ENCODE data around the gene SHISA4.

SHISA4 gene

DNA sequence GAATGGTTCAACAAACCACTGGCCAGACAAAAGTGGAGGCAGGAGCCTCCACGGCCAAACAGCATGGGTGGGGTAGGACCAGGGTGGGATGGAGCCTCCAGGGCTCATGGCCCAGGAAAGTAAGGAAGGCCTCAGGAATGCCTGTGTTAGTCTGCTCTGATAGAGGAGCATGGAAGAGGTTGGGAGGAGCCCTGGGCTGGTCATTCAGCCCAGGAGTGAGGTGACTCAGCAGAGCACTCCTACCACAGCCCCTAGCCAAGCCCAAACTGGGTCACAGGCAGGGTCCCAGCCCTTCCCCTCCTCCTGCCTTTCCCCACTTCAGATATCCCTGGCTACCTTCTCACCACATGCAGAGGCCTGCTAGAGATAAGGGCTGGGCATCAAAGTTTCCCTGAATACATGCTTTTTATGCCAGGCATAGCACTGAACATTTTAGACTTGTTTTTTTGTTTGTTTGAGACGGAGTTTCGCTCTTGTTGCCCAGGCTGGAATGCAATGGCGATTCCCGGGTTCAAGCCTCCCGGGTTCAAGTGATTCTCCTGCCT is 3.1 kb upstream of the SHISA4 start:
- DNase-seq, result no peak
- Histone ChIP-seq H3K36me3 (no peaks in the 10 kb centered on the region), H3K27me3 (no peaks in the 10 kb centered on the region), H3K4me3 (ENCODE audit: low read depth, low read length) (no peak overlapping the region), H3K9me3 (no peaks in the 10 kb centered on the region), H3K4me1 (0 out of 2 replicates have a peak, but pooled peaks cover 3% of the 10 kb centered on the region)
- TF ChIP-seq, protein P1, sequence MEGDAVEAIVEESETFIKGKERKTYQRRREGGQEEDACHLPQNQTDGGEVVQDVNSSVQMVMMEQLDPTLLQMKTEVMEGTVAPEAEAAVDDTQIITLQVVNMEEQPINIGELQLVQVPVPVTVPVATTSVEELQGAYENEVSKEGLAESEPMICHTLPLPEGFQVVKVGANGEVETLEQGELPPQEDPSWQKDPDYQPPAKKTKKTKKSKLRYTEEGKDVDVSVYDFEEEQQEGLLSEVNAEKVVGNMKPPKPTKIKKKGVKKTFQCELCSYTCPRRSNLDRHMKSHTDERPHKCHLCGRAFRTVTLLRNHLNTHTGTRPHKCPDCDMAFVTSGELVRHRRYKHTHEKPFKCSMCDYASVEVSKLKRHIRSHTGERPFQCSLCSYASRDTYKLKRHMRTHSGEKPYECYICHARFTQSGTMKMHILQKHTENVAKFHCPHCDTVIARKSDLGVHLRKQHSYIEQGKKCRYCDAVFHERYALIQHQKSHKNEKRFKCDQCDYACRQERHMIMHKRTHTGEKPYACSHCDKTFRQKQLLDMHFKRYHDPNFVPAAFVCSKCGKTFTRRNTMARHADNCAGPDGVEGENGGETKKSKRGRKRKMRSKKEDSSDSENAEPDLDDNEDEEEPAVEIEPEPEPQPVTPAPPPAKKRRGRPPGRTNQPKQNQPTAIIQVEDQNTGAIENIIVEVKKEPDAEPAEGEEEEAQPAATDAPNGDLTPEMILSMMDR (IDR thresholded peaks at IDR 0.05; ENCODE audit: low read depth, low read length), result no peak

DNA sequence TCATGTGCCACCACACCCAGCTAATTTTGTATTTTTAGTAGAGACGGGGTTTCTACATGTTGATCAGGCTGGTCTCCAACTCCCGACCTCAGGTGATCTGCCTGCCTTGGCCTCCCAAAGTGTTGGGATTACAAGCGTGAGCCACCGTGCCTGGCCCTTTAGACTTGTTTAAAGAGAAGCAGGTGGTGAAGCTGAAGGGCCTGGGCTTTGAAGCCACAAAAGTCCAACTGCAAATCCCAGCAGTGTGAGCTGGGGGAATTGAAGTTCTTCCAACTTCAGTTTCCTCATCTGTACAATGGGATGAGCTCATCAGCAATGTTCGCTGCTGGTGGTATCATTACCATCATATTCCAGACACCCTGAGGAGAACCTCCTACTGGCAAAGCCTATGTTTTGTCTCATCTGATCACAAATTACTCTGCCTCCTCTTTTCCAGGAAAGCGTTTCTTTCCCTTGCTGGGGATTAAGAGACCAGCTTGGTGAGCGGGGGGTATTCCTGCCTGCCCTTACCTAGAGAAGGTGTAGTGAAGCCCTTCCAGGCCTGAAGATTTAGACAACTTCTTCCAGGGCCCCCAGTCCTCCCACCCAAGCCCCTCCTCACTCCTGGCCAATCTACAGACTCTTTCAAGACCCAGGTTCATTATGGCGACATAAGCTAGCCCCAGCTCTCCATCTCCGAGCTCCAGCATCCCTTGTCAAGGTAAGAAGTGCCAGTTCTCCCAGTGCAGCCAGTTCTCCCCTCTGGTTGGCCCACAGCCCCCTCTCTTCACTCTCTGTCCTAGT is 2.4 kb upstream of the SHISA4 start:
- 0 out of 2 replicates have a peak, but pooled peaks cover 3% of the 10 kb centered on the region for H3K4me1 ChIP-seq
- TF ChIP-seq, protein P1 (IDR thresholded peaks at IDR 0.05; ENCODE audit: low read depth, low read length), result no peak
- no peak for DNase-seq
- H3K4me3 ChIP-seq (ENCODE audit: low read depth, low read length), result no peak overlapping the region
- H3K27me3 ChIP-seq, result no peaks in the 10 kb centered on the region
- H3K36me3 ChIP-seq, result no peaks in the 10 kb centered on the region
- H3K9me3 ChIP-seq, result no peaks in the 10 kb centered on the region

DNA sequence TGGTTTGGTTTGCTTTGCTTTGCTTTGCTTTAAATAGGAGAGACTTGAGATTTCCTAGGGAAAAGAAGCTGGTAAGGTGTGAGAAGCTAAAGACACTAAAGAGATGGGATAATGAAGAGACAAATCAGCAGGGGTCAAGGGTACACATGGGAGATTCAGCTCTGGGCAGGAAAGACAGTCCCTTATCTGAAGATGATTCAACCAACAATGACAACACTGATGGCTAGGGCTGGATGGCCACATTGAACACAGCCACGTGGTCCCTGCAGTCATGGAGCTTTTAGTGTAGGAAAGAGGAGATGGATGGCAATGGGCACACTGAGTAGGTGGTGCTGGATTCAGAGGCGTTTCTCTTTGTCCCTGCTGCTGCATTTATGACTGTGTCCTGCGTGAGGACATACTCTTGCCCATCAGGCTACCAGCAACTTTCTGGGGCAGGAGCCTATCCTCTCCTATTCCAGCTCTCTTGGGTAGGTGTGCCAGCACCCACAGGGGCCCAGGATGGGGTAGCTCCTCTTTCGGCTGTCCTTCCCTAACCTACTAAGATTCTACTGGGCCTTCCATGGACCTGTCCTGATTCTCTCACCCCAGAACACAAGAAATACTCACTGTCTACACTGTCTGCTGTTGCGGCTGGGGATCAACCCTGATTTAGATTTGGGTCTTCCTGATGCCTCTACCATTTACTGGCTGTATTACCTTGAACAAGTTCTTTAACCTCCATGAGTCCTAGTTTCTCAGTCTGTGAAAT is 1.4 kb upstream of the SHISA4 start:
- Histone ChIP-seq H3K27me3 (no peaks in the 10 kb centered on the region), H3K4me1 (0 out of 2 replicates have a peak, but pooled peaks cover 3% of the 10 kb centered on the region), H3K36me3 (no peaks in the 10 kb centered on the region), H3K4me3 (ENCODE audit: low read depth, low read length) (no peak overlapping the region), H3K9me3 (no peaks in the 10 kb centered on the region)
- TF ChIP-seq, protein P1 (IDR thresholded peaks at IDR 0.05; ENCODE audit: low read depth, low read length), result no peak
- DNase-seq, result no peak

DNA sequence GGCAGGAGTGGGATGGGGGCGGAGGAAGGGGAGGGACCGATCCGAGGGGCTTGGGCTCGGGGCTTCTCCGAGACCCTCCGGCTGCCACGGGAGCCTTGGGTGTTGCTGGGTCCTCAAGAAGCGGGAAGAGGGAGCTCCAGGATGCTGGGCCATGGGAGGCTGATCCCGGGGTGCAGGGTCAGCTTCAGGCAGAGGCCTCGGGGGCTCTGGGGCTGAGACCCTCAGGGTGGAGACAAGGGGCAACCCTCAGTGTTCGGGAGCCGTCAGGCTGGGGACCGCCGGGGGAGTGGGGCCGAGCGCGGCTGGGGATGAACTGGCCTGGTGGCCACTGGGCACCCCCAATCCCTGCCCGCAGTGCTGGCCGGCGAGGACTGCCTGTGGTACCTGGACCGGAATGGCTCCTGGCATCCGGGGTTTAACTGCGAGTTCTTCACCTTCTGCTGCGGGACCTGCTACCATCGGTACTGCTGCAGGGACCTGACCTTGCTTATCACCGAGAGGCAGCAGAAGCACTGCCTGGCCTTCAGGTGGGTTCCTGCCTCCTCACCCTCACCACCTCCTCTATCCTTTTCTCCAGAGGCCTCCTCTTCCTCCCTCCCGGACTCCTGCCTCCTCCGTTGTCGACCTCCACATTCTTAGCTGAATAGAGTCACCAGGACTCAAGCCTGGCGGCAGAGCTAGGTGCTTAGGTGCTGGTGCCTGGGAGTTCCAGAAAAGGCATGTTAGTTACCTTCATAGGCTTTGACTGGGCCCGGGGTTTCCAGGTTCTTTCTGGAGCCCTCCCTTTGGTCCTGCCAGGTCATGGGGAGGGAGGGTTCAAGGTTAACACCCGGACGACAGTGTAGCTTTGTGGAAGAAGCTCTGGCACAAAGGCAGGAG is 631 bp downstream of the SHISA4 start:
- H3K36me3 ChIP-seq, result no peaks in the 10 kb centered on the region
- DNase-seq, result no peak
- H3K4me3 ChIP-seq (ENCODE audit: low read depth, low read length), result peak overlapping the region; percentile 54
- no peaks in the 10 kb centered on the region for H3K9me3 ChIP-seq
- no peaks in the 10 kb centered on the region for H3K27me3 ChIP-seq
- TF ChIP-seq, protein P1 (IDR thresholded peaks at IDR 0.05; ENCODE audit: low read depth, low read length), result no peak
- H3K4me1 ChIP-seq, result no peaks in the 10 kb centered on the region

DNA sequence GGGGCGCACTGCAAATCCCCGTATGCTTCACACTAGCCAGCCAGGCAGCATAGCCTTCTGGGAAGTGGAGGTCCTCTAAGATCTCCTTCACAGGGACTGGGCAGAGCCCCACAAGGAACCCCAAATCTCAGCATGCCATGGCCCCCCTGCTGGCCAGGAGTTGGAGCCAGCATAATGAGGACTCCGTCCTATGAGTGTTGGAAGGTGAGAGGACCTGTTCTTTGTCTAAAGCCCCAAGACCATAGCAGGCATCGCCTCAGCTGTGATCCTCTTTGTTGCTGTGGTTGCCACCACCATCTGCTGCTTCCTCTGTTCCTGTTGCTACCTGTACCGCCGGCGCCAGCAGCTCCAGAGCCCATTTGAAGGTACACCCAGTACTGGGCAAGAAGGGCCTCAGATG is 1.5 kb downstream of the SHISA4 start:
- no peaks in the 10 kb centered on the region for H3K27me3 ChIP-seq
- no peaks in the 10 kb centered on the region for H3K9me3 ChIP-seq
- no peak for DNase-seq
- no peak overlapping the region for H3K4me3 ChIP-seq (ENCODE audit: low read depth, low read length)
- no peaks in the 10 kb centered on the region for H3K4me1 ChIP-seq
- TF ChIP-seq, protein P1 (IDR thresholded peaks at IDR 0.05; ENCODE audit: low read depth, low read length), result no peak
- no peaks in the 10 kb centered on the region for H3K36me3 ChIP-seq

Measured in BE2C (cell line).